Activated T-helper 2 cell treated with anti-CD3 and anti-CD28 coated beads, Interferon-gamma antibody, Interleukin-2, Interleukin-4, amounts not matched to agents 10 μg/mL and 5 μg/mL and 100 μg/mL, durations not matched to agents 14 hours and 24 hours and 36 hours (primary cell): Measurements from ENCODE around the gene COG5. TPM values are rescaled to one million over a fixed set of nuclear protein-coding genes. Genes with fewer than 3 reads are reported as not detected.

ENCODE experiments used
- DNase-seq: peaks from one replicate; pipeline ENCODE4 v3.0.0; 2021; ENCODE audit warnings: low spot score
- H3K27ac Mint-ChIP-seq: one replicate; pipeline ENCODE4 v1.8.0; 2021; ENCODE audit warnings: mixed read lengths
- H3K27me3 Mint-ChIP-seq: one replicate; pipeline ENCODE4 v1.8.0; 2021; ENCODE audit warnings: low read depth, mixed read lengths
- H3K36me3 Mint-ChIP-seq: one replicate; pipeline ENCODE4 v1.8.0; 2021; ENCODE audit warnings: low read depth, mixed read lengths
- H3K4me1 Mint-ChIP-seq: one replicate; pipeline ENCODE4 v1.8.0; 2021; ENCODE audit warnings: low read depth, mixed read lengths
- H3K4me3 Mint-ChIP-seq: one replicate; pipeline ENCODE4 v1.8.0; 2021; ENCODE audit warnings: low read depth, mild to moderate bottlenecking, moderate library complexity, mixed read lengths
- H3K9me3 Mint-ChIP-seq: one replicate; pipeline ENCODE4 v1.8.0; 2021; ENCODE audit warnings: mixed read lengths
- intact Hi-C: fragments of 100-400 bp; cut with micrococcal nuclease; formaldehyde crosslinking; loops from one replicate; pipeline ENCODE4 v1.15.1; 2023
- total RNA-seq: library from RNA; stranded (reverse); gene quantifications from 2 replicates; pipeline ENCODE4 v1.2.3, GENCODE V29; 2022

COG5 gene
- total RNA-seq, result 35.2 and 36.0 TPM in 2 replicates

GRCh38 chr7:107563775-107564552 lies at the start of gene COG5, which contains the start of gene DUS4L:
Gene COG5, minus strand, starts transcription at chr7:107563920. Its CDS starts 24 bp downstream, at chr7:107563896.
Gene DUS4L, plus strand, starts transcription at chr7:107563971. Its CDS starts 3,100 bp downstream, at chr7:107567071.
- Mint-ChIP-seq H3K9me3 (no peaks in the 10 kb centered on the region), H3K36me3 (peaks cover 16% of the 10 kb centered on the region), H3K27ac (peak within 1 kb of the TSS; percentile 86), H3K4me3 (peak within 1 kb of the TSS; percentile 80), H3K4me1 (peaks cover 53% of the 10 kb centered on the region), H3K27me3 (no peaks in the 10 kb centered on the region)
- intact Hi-C loops, result loop anchor here (1.0 to 10.0 kb wide), 6 partner anchors 16 to 961 kb away; partner anchors contain the start of genes BCAP29, CBLL1, PNPLA8 and SLC26A4
- peak; percentile 77 for DNase-seq

DNA sequence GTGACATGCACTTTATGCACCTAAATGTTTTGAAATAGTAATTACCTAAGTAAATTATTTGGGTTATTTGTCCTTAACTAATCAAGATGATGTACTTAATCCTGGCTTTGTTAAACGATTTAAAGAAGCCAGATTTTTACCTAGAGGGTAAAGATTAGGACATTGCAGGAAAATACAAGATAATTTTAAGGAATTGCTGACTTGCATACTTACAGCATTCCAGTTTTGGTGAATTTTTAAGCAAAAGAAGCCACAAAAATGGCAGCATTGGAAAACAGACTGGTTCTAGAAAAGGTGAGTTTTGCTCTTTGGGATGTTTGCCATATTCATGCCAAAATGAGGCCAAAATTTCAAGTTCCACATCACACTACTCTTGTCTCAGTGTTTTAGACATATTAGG lies 49.7 kb upstream of the COG5 start:
- Mint-ChIP-seq H3K4me1 (peaks cover 18% of the 10 kb centered on the region), H3K9me3 (no peaks in the 10 kb centered on the region), H3K36me3 (peaks cover 63% of the 10 kb centered on the region), H3K27me3 (no peaks in the 10 kb centered on the region), H3K27ac (no peak overlapping the region), H3K4me3 (no peak overlapping the region)
- intact Hi-C loops, result no loop called here
- no peak for DNase-seq

DNA sequence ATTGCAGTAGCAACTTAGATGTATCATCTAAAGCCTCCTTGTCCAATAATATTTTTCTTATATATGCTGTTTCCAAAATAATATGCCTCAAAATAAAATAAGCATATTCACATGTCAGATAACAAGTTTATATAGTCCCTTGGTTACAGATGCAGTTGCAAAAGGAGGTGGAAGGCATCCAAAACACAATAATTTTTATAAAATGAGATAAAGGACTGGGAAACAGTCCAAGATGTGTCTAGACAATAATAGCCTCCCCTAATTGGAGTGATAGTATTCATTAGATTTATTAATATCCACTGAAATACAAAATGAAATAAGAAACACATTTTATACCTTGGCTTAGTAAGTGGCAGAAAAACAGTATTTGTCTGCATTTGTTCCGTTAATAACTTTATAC lies 46.6 kb upstream of the COG5 start:
- no peak overlapping the region for H3K4me3 Mint-ChIP-seq
- H3K27ac Mint-ChIP-seq, result no peak overlapping the region
- H3K27me3 Mint-ChIP-seq, result no peaks in the 10 kb centered on the region
- intact Hi-C loops, result no loop called here
- peaks cover 15% of the 10 kb centered on the region for H3K4me1 Mint-ChIP-seq
- H3K36me3 Mint-ChIP-seq, result peaks cover 51% of the 10 kb centered on the region
- H3K9me3 Mint-ChIP-seq, result no peaks in the 10 kb centered on the region
- DNase-seq, result no peak

DNA sequence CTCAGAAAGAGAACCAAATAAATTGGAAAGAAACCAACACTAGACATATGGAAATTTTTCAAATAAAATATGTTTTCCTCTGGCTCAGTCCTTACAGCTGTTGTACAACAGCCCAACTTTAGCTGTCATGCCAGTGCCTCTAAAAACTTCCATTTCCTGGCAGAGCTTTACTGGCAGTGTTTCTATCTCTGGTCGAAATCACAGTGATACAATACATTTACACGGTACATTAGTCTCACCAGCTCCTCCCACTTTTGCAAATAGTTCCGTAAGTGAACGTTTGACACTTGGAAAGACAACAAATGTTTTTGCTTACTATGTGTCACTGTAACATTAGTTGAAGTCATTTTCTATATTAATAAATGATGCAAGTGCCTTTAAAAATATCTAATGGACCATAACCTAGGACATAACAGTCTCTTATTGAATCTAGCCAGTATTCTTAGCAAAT lies 46.1 kb upstream of the COG5 start:
- Mint-ChIP-seq H3K27me3 (no peaks in the 10 kb centered on the region), H3K4me1 (peaks cover 16% of the 10 kb centered on the region), H3K4me3 (no peak overlapping the region), H3K36me3 (peaks cover 52% of the 10 kb centered on the region), H3K9me3 (no peaks in the 10 kb centered on the region), H3K27ac (no peak overlapping the region)
- intact Hi-C loops, result no loop called here
- DNase-seq, result no peak

DNA sequence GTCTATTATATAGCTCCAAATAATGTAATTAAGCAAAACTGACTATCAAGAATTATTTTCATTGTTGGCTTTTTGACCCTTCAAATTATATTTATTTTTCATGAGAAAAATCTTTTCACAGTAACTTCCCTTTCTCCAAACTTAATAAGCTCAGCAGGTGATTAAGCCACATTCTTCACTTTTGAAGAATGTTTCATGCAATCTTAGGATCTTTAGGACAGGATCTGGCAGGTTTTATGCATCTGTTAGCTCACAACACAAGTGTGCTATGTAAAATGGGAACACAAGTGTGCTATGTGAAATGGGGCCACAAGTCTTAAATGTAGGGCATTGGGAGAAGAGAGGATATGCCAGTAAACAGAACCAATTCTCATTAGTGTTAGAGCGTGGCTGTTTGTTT lies 42.6 kb upstream of the COG5 start:
- intact Hi-C loops, result no loop called here
- DNase-seq, result no peak
- no peak overlapping the region for H3K27ac Mint-ChIP-seq
- H3K9me3 Mint-ChIP-seq, result no peaks in the 10 kb centered on the region
- H3K36me3 Mint-ChIP-seq, result peaks cover 40% of the 10 kb centered on the region
- H3K27me3 Mint-ChIP-seq, result no peaks in the 10 kb centered on the region
- peaks cover 7% of the 10 kb centered on the region for H3K4me1 Mint-ChIP-seq
- no peak overlapping the region for H3K4me3 Mint-ChIP-seq

- no peaks in the 10 kb centered on the region for H3K27me3 Mint-ChIP-seq
- no peak for DNase-seq
- H3K9me3 Mint-ChIP-seq, result no peaks in the 10 kb centered on the region
- H3K27ac Mint-ChIP-seq, result no peak overlapping the region
- H3K4me3 Mint-ChIP-seq, result no peak overlapping the region
- peaks cover 7% of the 10 kb centered on the region for H3K4me1 Mint-ChIP-seq
- H3K36me3 Mint-ChIP-seq, result peaks cover 44% of the 10 kb centered on the region
- intact Hi-C loops, result no loop called here
Measured at GRCh38 chr7:107605218-107605815, 41.6 kb upstream of the COG5 start.

DNA sequence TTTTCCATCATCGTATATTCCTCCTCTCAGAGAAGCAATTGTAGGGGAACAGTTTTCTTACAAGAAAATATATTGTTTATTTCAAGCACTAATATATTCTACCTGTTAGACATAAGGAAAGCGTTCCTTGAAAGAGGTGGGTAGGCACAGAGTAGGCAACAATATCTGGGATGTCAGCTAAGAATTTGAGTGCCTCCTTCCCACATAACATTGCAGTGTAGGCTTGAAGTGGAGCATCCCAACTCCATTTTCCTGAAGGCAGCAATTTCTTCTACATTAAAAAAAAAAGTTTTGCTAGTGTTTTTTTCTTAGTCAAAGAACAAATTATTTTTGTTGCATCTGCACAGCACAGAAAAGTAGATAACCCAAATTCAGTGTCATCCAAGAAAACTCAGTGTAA lies 37.1 kb upstream of the COG5 start:
- intact Hi-C loops, result no loop called here
- no peaks in the 10 kb centered on the region for H3K9me3 Mint-ChIP-seq
- no peak for DNase-seq
- H3K27ac Mint-ChIP-seq, result no peak overlapping the region
- peaks cover 7% of the 10 kb centered on the region for H3K4me1 Mint-ChIP-seq
- H3K27me3 Mint-ChIP-seq, result no peaks in the 10 kb centered on the region
- H3K36me3 Mint-ChIP-seq, result peaks cover 38% of the 10 kb centered on the region
- no peak overlapping the region for H3K4me3 Mint-ChIP-seq

- H3K9me3 Mint-ChIP-seq, result no peaks in the 10 kb centered on the region
- no peak overlapping the region for H3K4me3 Mint-ChIP-seq
- intact Hi-C loops, result no loop called here
- no peak overlapping the region for H3K27ac Mint-ChIP-seq
- no peaks in the 10 kb centered on the region for H3K27me3 Mint-ChIP-seq
- H3K4me1 Mint-ChIP-seq, result no peaks in the 10 kb centered on the region
- H3K36me3 Mint-ChIP-seq, result peaks cover 44% of the 10 kb centered on the region
- DNase-seq, result no peak
Measured at GRCh38 chr7:107599262-107599661, 35.5 kb upstream of the COG5 start.

- H3K27ac Mint-ChIP-seq, result no peak overlapping the region
- H3K27me3 Mint-ChIP-seq, result no peaks in the 10 kb centered on the region
- peaks cover 38% of the 10 kb centered on the region for H3K36me3 Mint-ChIP-seq
- intact Hi-C loops, result no loop called here
- DNase-seq, result no peak
- H3K4me3 Mint-ChIP-seq, result no peak overlapping the region
- H3K9me3 Mint-ChIP-seq, result no peaks in the 10 kb centered on the region
- no peaks in the 10 kb centered on the region for H3K4me1 Mint-ChIP-seq
Measured at GRCh38 chr7:107597953-107598352, 34.2 kb upstream of the COG5 start.

DNA sequence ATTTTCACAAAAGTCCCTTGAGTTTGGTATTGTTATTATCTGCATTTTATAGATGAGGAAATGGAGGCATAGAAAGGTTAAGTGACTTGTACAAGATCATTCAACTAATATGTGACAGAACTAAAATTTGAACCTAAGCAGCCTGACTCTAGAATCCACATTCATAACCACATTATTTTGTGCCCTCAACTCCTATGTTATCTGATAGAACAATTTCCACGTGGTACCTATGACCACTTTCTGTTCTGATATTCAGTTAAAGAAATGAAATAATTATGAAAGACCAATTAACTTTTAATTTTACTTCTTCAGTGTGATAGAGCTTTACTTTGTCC lies 33.8 kb upstream of the COG5 start:
- no peak overlapping the region for H3K27ac Mint-ChIP-seq
- no peak for DNase-seq
- no peaks in the 10 kb centered on the region for H3K9me3 Mint-ChIP-seq
- H3K27me3 Mint-ChIP-seq, result no peaks in the 10 kb centered on the region
- H3K4me1 Mint-ChIP-seq, result peaks cover 1% of the 10 kb centered on the region
- intact Hi-C loops, result no loop called here
- H3K36me3 Mint-ChIP-seq, result peaks cover 38% of the 10 kb centered on the region
- no peak overlapping the region for H3K4me3 Mint-ChIP-seq

GRCh38 chr7:107596881-107597581 lies 33.3 kb upstream of the COG5 start:
- intact Hi-C loops, result no loop called here
- Mint-ChIP-seq H3K9me3 (no peaks in the 10 kb centered on the region), H3K4me3 (no peak overlapping the region), H3K27ac (no peak overlapping the region), H3K27me3 (no peaks in the 10 kb centered on the region), H3K4me1 (peaks cover 6% of the 10 kb centered on the region), H3K36me3 (peaks cover 38% of the 10 kb centered on the region)
- no peak for DNase-seq

DNA sequence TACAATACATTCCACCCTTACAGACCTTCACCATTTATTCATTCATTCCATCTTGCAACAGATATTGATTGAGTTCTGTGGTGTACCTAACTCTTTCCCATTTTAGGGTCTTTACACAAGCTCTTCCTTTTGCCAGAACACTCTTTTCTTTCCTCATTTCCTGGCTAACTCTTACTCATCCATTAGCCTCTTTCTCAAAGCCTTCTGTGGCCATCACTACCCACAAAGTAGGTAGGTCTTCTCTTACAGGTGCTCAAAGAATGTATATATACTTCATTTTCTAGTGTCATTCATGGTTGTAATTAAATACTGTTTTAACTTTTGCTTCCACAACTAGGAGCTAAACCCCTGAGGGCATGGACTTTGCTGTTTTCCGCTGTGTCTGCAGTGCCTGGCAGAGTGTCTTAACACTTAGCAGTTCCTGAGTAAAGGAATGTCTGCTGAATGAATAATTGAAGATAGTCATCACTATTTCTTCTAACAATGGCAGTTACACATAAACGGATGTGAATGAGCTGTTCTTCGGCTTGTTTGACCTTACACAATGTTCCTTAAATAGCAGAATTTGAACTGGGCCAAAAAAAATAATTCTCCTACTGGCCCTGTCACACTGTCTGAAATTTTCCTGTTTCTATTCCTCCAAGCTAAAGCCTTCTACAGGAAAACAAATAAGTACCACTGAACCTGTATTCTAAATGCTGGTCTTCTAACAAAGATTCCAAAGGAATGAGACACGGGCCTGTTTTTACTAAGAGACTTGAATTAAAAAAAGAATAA lies 31.4 kb upstream of the COG5 start:
- intact Hi-C loops, result no loop called here
- H3K4me3 Mint-ChIP-seq, result no peak overlapping the region
- H3K9me3 Mint-ChIP-seq, result no peaks in the 10 kb centered on the region
- peaks cover 6% of the 10 kb centered on the region for H3K4me1 Mint-ChIP-seq
- no peak overlapping the region for H3K27ac Mint-ChIP-seq
- no peaks in the 10 kb centered on the region for H3K27me3 Mint-ChIP-seq
- H3K36me3 Mint-ChIP-seq, result peaks cover 34% of the 10 kb centered on the region
- no peak for DNase-seq
